GM23338 (cell line): ENCODE measurements around the gene CPNE5. TPM values are rescaled to one million over a fixed set of nuclear protein-coding genes. Genes with fewer than 3 reads are reported as not detected.

Experiments used
- ATAC-seq: fragments of 200-7000 bp; cut with Tn5 transposase; 3 replicates; pipeline ENCODE4 v1.9.1; 2020
- DNase-seq: peaks from one replicate; pipeline ENCODE4 v3.0.0-alpha.2; 2015; ENCODE audit warnings: low spot score
- H2AFZ ChIP-seq: fragments of 200-600 bp; sonication (generic); 2 replicates; pipeline ENCODE4 v1.8.0; 2016; ENCODE audit warnings: antibody characterized with exemption, mild to moderate bottlenecking, moderate library complexity
- H3F3A ChIP-seq: fragments of 200-600 bp; sonication (generic); replicated peaks from 2 replicates; pipeline ENCODE4 v1.8.0; 2017; ENCODE audit warnings: antibody characterized with exemption, mixed run types, low read depth
- H3K27ac ChIP-seq: fragments of 200-600 bp; sonication (generic); 2 replicates; pipeline ENCODE4 v1.6.1; 2016; ENCODE audit warnings: low read depth
- H3K27me3 ChIP-seq: fragments of 200-600 bp; sonication (generic); 2 replicates; pipeline ENCODE4 v1.8.0; 2016; ENCODE audit warnings: mild to moderate bottlenecking, mixed run types, moderate library complexity; ENCODE audit not compliant: insufficient read depth
- H3K36me3 ChIP-seq: fragments of 200-600 bp; sonication (generic); 2 replicates; pipeline ENCODE4 v1.8.0; 2016; ENCODE audit warnings: mild to moderate bottlenecking; ENCODE audit not compliant: insufficient read depth
- H3K4me1 ChIP-seq: fragments of 200-600 bp; sonication (generic); 2 replicates; pipeline ENCODE4 v1.8.0; 2016; ENCODE audit warnings: mild to moderate bottlenecking, moderate library complexity; ENCODE audit not compliant: insufficient read depth
- H3K4me2 ChIP-seq: fragments of 200-600 bp; sonication (generic); 2 replicates; pipeline ENCODE4 v1.7.1; 2017; ENCODE audit warnings: mixed run types
- H3K4me3 ChIP-seq: fragments of 200-600 bp; sonication (generic); 2 replicates; pipeline ENCODE4 v1.6.1; 2016; ENCODE audit warnings: mixed run types
- H3K79me2 ChIP-seq: fragments of 200-600 bp; sonication (generic); replicated peaks from 2 replicates; pipeline ENCODE4 v1.8.0; 2017; ENCODE audit warnings: mild to moderate bottlenecking; ENCODE audit not compliant: insufficient read depth
- H3K9me2 ChIP-seq: fragments of 200-600 bp; sonication (generic); 2 replicates; pipeline ENCODE4 v1.8.0; 2017; ENCODE audit not compliant: insufficient read depth
- H4K20me1 ChIP-seq: fragments of 200-600 bp; sonication (generic); replicated peaks from 2 replicates; pipeline ENCODE4 v1.8.0; 2017; ENCODE audit warnings: mild to moderate bottlenecking; ENCODE audit not compliant: insufficient read depth
- H3K27ac Mint-ChIP-seq: 2 replicates; pipeline ENCODE4 v1.8.0; 2020; ENCODE audit warnings: inconsistent platforms, mild to moderate bottlenecking, moderate library complexity, mixed read lengths
- H3K27me3 Mint-ChIP-seq: 3 replicates; pipeline ENCODE4 v1.8.0; 2022; ENCODE audit warnings: low read depth, mild to moderate bottlenecking, moderate library complexity, mixed read lengths, inconsistent platforms; ENCODE audit not compliant: insufficient read depth, poor library complexity
- H3K36me3 Mint-ChIP-seq: 3 replicates; pipeline ENCODE4 v1.8.0; 2021; ENCODE audit warnings: low read depth, mild to moderate bottlenecking, inconsistent platforms, moderate library complexity, mixed read lengths
- H3K4me1 Mint-ChIP-seq: 3 replicates; pipeline ENCODE4 v1.8.0; 2020; ENCODE audit warnings: mild to moderate bottlenecking, inconsistent platforms, mixed read lengths
- H3K4me3 Mint-ChIP-seq: 3 replicates; pipeline ENCODE4 v1.8.0; 2021; ENCODE audit warnings: moderate library complexity, mild to moderate bottlenecking, inconsistent platforms, mixed read lengths
- H3K9me3 Mint-ChIP-seq: 3 replicates; pipeline ENCODE4 v1.8.0; 2020; ENCODE audit warnings: moderate library complexity, mild to moderate bottlenecking, inconsistent platforms, mixed read lengths
- CREB1 ChIP-seq: fragments of 250-450 bp; sonication (Bioruptor Pico); IDR thresholded peaks from 2 replicates; pipeline ENCODE4 v1.5.0; 2020; ENCODE audit warnings: low read depth, mild to moderate bottlenecking, moderate library complexity
- EZH2 ChIP-seq: fragments of 200-600 bp; sonication (generic); IDR thresholded peaks from one replicate; pipeline ENCODE4 v1.8.0; 2017; ENCODE audit warnings: antibody characterized with exemption, mild to moderate bottlenecking, low read depth; ENCODE audit not compliant: unreplicated experiment
- EZH2phosphoT487 ChIP-seq: fragments of 200-600 bp; sonication (generic); IDR thresholded peaks from one replicate; pipeline ENCODE4 v1.8.1; 2018; ENCODE audit warnings: antibody characterized with exemption; ENCODE audit not compliant: unreplicated experiment
- JUNB ChIP-seq: IDR thresholded peaks from one replicate; pipeline ENCODE4 v1.6.1; 2016; ENCODE audit warnings: antibody characterized with exemption; ENCODE audit not compliant: unreplicated experiment
- NANOG ChIP-seq: IDR thresholded peaks from 2 replicates; pipeline ENCODE4 v1.6.1; 2016; ENCODE audit warnings: antibody characterized with exemption, borderline replicate concordance
- STAT1 ChIP-seq: IDR thresholded peaks from one replicate; pipeline ENCODE4 v1.6.1; 2016; ENCODE audit warnings: antibody characterized with exemption; ENCODE audit not compliant: unreplicated experiment
- ZNF114 ChIP-seq: fragments of 250-450 bp; sonication (Bioruptor Pico); IDR thresholded peaks from 2 replicates; pipeline ENCODE4 v1.5.0; 2020; ENCODE audit warnings: mild to moderate bottlenecking, moderate library complexity
- ZNF331 ChIP-seq: fragments of 250-450 bp; sonication (Bioruptor Pico); IDR thresholded peaks from 2 replicates; pipeline ENCODE4 v1.5.0; 2020; ENCODE audit warnings: low read depth, mild to moderate bottlenecking, moderate library complexity
- long read RNA-seq: library from polyadenylated mRNA; unstranded; transcript quantifications from one replicate; pipeline ENCODE4 v2.0.0, GENCODE V29; 2020; ENCODE audit not compliant: unreplicated experiment
- polyA plus RNA-seq: library from polyadenylated mRNA; unstranded; fragments of >200 nt; fragmentation: Nextera tagmentation; extraction: Ambion mirVana; gene quantifications from 2 replicates; pipeline ENCODE4 v1.2.1, GENCODE V29; 2016
- total RNA-seq: library from RNA; depleted of rRNA; stranded (reverse); fragments of >200 nt; shearing (Covaris generic); gene quantifications from 2 replicates; pipeline ENCODE4 v1.2.3, GENCODE V29; 2014; rRNA removed
- TF ChIP-seq, protein P1 (sequence below): IDR thresholded peaks from one replicate; pipeline ENCODE4 v1.6.1; 2018; ENCODE audit warnings: antibody characterized with exemption; ENCODE audit not compliant: unreplicated experiment
- TF ChIP-seq, protein P2 (sequence below): IDR thresholded peaks from 2 replicates; pipeline ENCODE4 v1.6.1; 2016; ENCODE audit warnings: antibody characterized with exemption
- TF ChIP-seq, protein P3 (sequence below), 2 experiments: fragments of 200-600 bp in 1 of 2; sonication (generic) in 1 of 2; conservative IDR thresholded peaks; 2 replicates each; pipeline versions ENCODE4 v1.5.1 to v1.6.1; 2016 to 2017; ENCODE audit warnings: antibody characterized with exemption in 2 of 2, low read depth in 2 of 2, mild to moderate bottlenecking in 2 of 2, moderate library complexity in 1 of 2

Gene CPNE5
- total RNA-seq: 0.12 and 0.14 TPM in 2 replicates
- 0.37 and 0.42 TPM in 2 replicates for polyA plus RNA-seq
- long read RNA-seq, partial matches to known transcripts: 0 of 1 reads
- long read RNA-seq, other reads (novel, unspliced or antisense): 1 of 1 reads

DNA sequence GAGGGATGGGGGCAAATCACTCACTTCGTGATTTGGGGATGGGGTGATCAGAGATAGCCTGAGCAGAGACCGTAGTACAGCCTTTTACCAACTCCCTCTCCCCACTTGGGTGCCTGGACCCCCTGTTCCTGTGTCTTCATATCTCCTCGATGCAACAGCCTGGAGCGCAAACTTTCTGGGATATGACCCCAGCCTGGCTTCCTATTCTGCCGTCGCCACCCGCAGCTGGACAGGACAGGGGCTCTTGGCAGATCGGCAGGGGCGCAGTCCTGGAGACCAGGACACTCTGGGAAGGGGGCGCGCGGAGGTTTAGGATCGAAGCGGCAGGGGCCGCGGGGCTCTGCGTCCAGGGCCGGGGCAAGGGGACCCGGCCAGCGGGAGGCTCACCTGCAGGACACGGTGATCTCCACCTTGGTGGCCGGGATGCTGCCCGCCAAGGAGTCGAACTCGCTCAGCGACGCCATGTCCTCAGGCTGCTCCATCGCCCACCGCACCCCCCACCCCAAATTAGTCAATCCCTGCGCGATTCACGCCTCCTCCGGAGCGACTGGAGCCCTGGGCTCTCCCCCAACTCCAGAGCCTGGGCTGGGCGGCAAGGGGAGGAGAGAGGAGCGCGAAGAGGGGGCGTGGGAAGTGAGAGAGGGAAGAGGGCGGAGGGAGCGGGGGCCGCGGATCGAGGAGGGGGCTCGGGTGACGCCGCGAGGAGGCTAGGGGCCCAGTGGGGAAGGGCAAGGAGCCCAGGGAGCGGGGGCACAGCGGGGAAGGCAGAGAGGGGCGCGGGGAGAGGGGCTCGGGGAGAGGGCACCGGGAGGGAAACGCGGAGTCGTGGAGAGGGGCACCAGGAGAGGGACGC is at the start of gene CPNE5:
Gene CPNE5 (minus strand): TSS at position 549 of the 853 bp plus-strand sequence. CDS start 67 bp downstream, at position 482.
- Histone ChIP-seq H3F3A (no peaks in the 10 kb centered on the region), H3K4me3 (peak within 1 kb of the TSS; percentile 81), H3K4me2 (peak within 1 kb of the TSS; percentile 92), H3K36me3 (no peaks in the 10 kb centered on the region; the same call in 1 of the 2 replicates), H2AFZ (peak within 1 kb of the TSS; percentile 97), H3K79me2 (no peaks in the 10 kb centered on the region), H3K27ac (no peak within 1 kb of the TSS), H3K4me1 (peaks cover 9% of the 10 kb centered on the region), H3K27me3 (peaks cover 70% of the 10 kb centered on the region), H3K9me2 (no peaks in the 10 kb centered on the region), H4K20me1 (no peaks in the 10 kb centered on the region)
- no peak for TF ChIP-seq EZH2phosphoT487
- peak; percentile 8 for TF ChIP-seq EZH2
- ATAC-seq (peak; percentile 24), DNase-seq (peak; percentile 68)
- H3K27ac Mint-ChIP-seq: no peak within 1 kb of the TSS
- peak within 1 kb of the TSS; percentile 85 for H3K4me3 Mint-ChIP-seq
- no peaks in the 10 kb centered on the region for H3K36me3 Mint-ChIP-seq
- H3K4me1 Mint-ChIP-seq: peaks cover 21% of the 10 kb centered on the region
- H3K9me3 Mint-ChIP-seq: no peaks in the 10 kb centered on the region
- peaks cover 63% of the 10 kb centered on the region for H3K27me3 Mint-ChIP-seq

DNA sequence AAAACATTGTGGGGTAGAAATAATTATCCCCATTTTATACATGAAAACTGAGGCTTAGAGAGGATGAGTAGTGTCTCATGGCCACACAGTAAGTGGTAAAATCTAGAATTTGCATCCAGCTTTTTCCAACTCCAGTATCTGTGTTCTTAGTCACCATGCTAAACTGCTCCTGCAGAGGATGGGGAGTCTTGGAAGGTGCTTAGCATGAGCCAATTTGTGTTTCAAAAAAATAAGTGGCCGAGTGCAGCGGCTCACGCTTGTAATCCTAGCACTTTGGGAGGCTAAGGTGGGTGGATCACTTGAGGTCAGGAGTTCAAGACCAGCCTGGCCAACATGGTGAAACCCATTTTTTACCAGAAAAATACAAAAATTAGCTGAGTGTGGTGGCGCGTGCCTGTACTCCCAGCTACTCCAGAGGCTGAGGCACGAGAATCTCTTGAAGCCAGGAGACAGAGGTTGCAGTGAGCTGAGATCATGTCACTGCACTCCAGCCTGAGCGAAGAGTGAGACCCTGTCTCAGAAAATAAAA is 48.9 kb upstream of the CPNE5 start:
- no peak overlapping the region for H3K27ac Mint-ChIP-seq
- peaks cover 2% of the 10 kb centered on the region for H3K27me3 Mint-ChIP-seq
- H3F3A ChIP-seq: no peaks in the 10 kb centered on the region
- H3K27ac ChIP-seq: no peak overlapping the region
- peaks cover 8% of the 10 kb centered on the region; the same call in 2 of the 3 replicates for H3K4me1 Mint-ChIP-seq
- H3K36me3 Mint-ChIP-seq: no peaks in the 10 kb centered on the region
- no peak overlapping the region for H3K4me2 ChIP-seq
- no peaks in the 10 kb centered on the region for H4K20me1 ChIP-seq
- no peak overlapping the region for H2AFZ ChIP-seq
- no peak overlapping the region for H3K4me3 ChIP-seq
- no peak overlapping the region for H3K4me3 Mint-ChIP-seq
- no peaks in the 10 kb centered on the region for H3K79me2 ChIP-seq
- H3K4me1 ChIP-seq: peaks cover 9% of the 10 kb centered on the region; the same call in 1 of the 2 replicates
- DNase-seq: no peak
- no peak for ATAC-seq
- H3K27me3 ChIP-seq: no peaks in the 10 kb centered on the region
- H3K9me3 Mint-ChIP-seq: no peaks in the 10 kb centered on the region
- H3K36me3 ChIP-seq: no peaks in the 10 kb centered on the region
- H3K9me2 ChIP-seq: no peaks in the 10 kb centered on the region
- TF ChIP-seq, protein P1, sequence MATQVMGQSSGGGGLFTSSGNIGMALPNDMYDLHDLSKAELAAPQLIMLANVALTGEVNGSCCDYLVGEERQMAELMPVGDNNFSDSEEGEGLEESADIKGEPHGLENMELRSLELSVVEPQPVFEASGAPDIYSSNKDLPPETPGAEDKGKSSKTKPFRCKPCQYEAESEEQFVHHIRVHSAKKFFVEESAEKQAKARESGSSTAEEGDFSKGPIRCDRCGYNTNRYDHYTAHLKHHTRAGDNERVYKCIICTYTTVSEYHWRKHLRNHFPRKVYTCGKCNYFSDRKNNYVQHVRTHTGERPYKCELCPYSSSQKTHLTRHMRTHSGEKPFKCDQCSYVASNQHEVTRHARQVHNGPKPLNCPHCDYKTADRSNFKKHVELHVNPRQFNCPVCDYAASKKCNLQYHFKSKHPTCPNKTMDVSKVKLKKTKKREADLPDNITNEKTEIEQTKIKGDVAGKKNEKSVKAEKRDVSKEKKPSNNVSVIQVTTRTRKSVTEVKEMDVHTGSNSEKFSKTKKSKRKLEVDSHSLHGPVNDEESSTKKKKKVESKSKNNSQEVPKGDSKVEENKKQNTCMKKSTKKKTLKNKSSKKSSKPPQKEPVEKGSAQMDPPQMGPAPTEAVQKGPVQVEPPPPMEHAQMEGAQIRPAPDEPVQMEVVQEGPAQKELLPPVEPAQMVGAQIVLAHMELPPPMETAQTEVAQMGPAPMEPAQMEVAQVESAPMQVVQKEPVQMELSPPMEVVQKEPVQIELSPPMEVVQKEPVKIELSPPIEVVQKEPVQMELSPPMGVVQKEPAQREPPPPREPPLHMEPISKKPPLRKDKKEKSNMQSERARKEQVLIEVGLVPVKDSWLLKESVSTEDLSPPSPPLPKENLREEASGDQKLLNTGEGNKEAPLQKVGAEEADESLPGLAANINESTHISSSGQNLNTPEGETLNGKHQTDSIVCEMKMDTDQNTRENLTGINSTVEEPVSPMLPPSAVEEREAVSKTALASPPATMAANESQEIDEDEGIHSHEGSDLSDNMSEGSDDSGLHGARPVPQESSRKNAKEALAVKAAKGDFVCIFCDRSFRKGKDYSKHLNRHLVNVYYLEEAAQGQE: no peak
- TF ChIP-seq EZH2phosphoT487 (no peak), NANOG (no peak), EZH2 (no peak), CREB1 (CRISPR knock-in tag) (no peak), ZNF114 (CRISPR knock-in tag) (no peak), STAT1 (no peak), JUNB (no peak), ZNF331 (CRISPR knock-in tag) (no peak)
- TF ChIP-seq, protein P2, sequence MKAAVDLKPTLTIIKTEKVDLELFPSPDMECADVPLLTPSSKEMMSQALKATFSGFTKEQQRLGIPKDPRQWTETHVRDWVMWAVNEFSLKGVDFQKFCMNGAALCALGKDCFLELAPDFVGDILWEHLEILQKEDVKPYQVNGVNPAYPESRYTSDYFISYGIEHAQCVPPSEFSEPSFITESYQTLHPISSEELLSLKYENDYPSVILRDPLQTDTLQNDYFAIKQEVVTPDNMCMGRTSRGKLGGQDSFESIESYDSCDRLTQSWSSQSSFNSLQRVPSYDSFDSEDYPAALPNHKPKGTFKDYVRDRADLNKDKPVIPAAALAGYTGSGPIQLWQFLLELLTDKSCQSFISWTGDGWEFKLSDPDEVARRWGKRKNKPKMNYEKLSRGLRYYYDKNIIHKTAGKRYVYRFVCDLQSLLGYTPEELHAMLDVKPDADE: no peak
- TF ChIP-seq, protein P3, sequence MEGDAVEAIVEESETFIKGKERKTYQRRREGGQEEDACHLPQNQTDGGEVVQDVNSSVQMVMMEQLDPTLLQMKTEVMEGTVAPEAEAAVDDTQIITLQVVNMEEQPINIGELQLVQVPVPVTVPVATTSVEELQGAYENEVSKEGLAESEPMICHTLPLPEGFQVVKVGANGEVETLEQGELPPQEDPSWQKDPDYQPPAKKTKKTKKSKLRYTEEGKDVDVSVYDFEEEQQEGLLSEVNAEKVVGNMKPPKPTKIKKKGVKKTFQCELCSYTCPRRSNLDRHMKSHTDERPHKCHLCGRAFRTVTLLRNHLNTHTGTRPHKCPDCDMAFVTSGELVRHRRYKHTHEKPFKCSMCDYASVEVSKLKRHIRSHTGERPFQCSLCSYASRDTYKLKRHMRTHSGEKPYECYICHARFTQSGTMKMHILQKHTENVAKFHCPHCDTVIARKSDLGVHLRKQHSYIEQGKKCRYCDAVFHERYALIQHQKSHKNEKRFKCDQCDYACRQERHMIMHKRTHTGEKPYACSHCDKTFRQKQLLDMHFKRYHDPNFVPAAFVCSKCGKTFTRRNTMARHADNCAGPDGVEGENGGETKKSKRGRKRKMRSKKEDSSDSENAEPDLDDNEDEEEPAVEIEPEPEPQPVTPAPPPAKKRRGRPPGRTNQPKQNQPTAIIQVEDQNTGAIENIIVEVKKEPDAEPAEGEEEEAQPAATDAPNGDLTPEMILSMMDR (conservative IDR thresholded peaks at IDR 0.05; ENCODE audit: low read depth in 2 of 2): no peak
